ENCODE data around the gene APBB2.

- TF ChIP-seq CTCF (IDR thresholded peaks at IDR 0.05): no peak
- no peak for TF ChIP-seq POLR2AphosphoS5 (IDR thresholded peaks at IDR 0.05)
Measured at GRCh38 chr4:41080976-41081375, 133.4 kb downstream of the APBB2 start.
